Small intestine (tissue), 7 donors: ENCODE measurements around the gene CDK6. TPM values are rescaled to one million over a fixed set of nuclear protein-coding genes. Genes with fewer than 3 reads are reported as not detected.
"Not testable (repeated sequence)": the region's sequence is repeated elsewhere in the genome, so short reads cannot be mapped to it uniquely, and the experiment has no call there.

Experiments used
- DNase-seq, 2 donors: peaks; one replicate each; pipeline versions ENCODE4 v3.0.0 to v3.0.0-alpha.2; 2013
- FAIRE-seq: peaks from 2 replicates; lab custom pipeline; 2012; peaks lifted over from hg19 to GRCh38; lab: Jason Lieb, UNC
- H3K27ac ChIP-seq, 3 donors: one replicate each; pipeline ENCODE4 v1.5.1; 2013; ENCODE audit warnings: low read length in 2 of 3, mild to moderate bottlenecking in 2 of 3, control low read depth in 1 of 3, inconsistent platforms in 1 of 3, low read depth in 1 of 3, moderate library complexity in 1 of 3
- H3K27me3 ChIP-seq, 3 donors: one replicate each; pipeline ENCODE4 v1.6.1; 2013; ENCODE audit warnings: low read length in 3 of 3, inconsistent platforms in 1 of 3; ENCODE audit not compliant: control insufficient read depth in 3 of 3, insufficient read depth in 3 of 3
- H3K36me3 ChIP-seq, 3 donors: one replicate each; pipeline ENCODE4 v1.6.1; 2013; ENCODE audit warnings: low read length in 3 of 3, inconsistent platforms in 1 of 3, low read depth in 1 of 3, mild to moderate bottlenecking in 1 of 3, moderate library complexity in 1 of 3; ENCODE audit not compliant: control insufficient read depth in 3 of 3, insufficient read depth in 2 of 3
- H3K4me1 ChIP-seq, 3 donors: one replicate each; pipeline ENCODE4 v1.6.1; 2013; ENCODE audit warnings: low read length in 2 of 3, inconsistent platforms in 1 of 3, low read depth in 1 of 3, mild to moderate bottlenecking in 1 of 3, moderate library complexity in 1 of 3; ENCODE audit not compliant: control insufficient read depth in 3 of 3, insufficient read depth in 2 of 3
- H3K4me3 ChIP-seq, 3 donors: one replicate each; pipeline ENCODE4 v1.5.1; 2013; ENCODE audit warnings: low read length in 3 of 3, control low read depth in 1 of 3, inconsistent platforms in 1 of 3, low read depth in 1 of 3, mild to moderate bottlenecking in 1 of 3, moderate library complexity in 1 of 3
- H3K9me3 ChIP-seq, 2 donors: one replicate each; pipeline ENCODE4 v1.6.1; 2013; ENCODE audit warnings: low read depth in 1 of 2, low read length in 1 of 2; ENCODE audit not compliant: control insufficient read depth in 2 of 2, insufficient read depth in 1 of 2
- WGBS, 3 donors: extraction: QIAGEN DNeasy Blood & Tissue Kit; methylation state at CpG; one replicate each; pipeline ENCODE4 v1.1.7; 2013; 5-methylcytosine and 5-hydroxymethylcytosine counted together
- polyA plus RNA-seq, 4 donors: library from polyadenylated mRNA; stranded (reverse) in 3 of 4; unstranded in 1 of 4; fragments of 200-250 nt in 3 of 4; fragments of 120-200 nt in 1 of 4; gene quantifications; one replicate each; pipeline versions ENCODE4 v1.2.1 to v1.2.3, GENCODE V29; 2013
- donor health status: healthy with polysubstance abuse.
- donor health status: control.
- donor health status: control.
- donor health status: Bipolar disorder and iron deficiency.
- donor health status: healthy.

CDK6 gene
- polyA plus RNA-seq, 4 donors, result 1.6 to 28.0 (median 8.1) TPM

GRCh38 chr7:92876836-92877235 is 40.5 kb upstream of the CDK6 start:
- Histone ChIP-seq H3K36me3 (no peaks in the 10 kb centered on the region), H3K27ac (no peak overlapping the region), H3K9me3 (peaks cover 0 to 11% of the 10 kb centered on the region in 2 donors), H3K27me3 (no peaks in the 10 kb centered on the region), H3K4me3 (no peak overlapping the region), H3K4me1 (no peaks in the 10 kb centered on the region)
- DNase-seq, result no peak
- no peak for FAIRE-seq
- 78 to 79% (median 79%) methylated on average over 1 of the region's 1 CpG for WGBS, 3 donors

DNA sequence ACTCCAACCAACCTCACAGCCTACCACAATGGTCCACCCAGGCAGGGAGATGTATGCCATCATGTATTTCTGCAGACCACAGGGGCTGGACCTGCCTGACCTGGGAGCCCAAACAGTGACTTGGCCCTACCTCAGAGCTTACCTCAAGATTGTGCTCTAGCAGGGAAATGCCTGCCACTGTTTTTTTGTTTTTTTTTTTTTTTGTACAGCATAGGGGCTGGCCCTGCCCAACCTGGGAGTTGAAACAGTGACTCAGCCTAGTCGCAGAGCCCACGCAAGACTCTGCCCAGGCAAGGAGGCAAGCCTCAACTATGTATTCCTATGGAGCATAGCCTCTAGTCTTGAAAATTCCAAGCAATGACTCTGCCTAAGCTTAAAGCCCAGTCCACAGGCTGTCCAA is 39.3 kb upstream of the CDK6 start:
- H3K27me3 ChIP-seq, result no peaks in the 10 kb centered on the region
- no peak overlapping the region for H3K4me3 ChIP-seq
- no peak overlapping the region for H3K27ac ChIP-seq
- no peaks in the 10 kb centered on the region for H3K4me1 ChIP-seq
- no peaks in the 10 kb centered on the region for H3K36me3 ChIP-seq
- H3K9me3 ChIP-seq, result peaks cover 0 to 7% of the 10 kb centered on the region in 2 donors
- 78 to 100% (median 87%) methylated on average over 2 of the region's 2 CpGs for WGBS, 3 donors
- FAIRE-seq (no peak), DNase-seq (no peak)

DNA sequence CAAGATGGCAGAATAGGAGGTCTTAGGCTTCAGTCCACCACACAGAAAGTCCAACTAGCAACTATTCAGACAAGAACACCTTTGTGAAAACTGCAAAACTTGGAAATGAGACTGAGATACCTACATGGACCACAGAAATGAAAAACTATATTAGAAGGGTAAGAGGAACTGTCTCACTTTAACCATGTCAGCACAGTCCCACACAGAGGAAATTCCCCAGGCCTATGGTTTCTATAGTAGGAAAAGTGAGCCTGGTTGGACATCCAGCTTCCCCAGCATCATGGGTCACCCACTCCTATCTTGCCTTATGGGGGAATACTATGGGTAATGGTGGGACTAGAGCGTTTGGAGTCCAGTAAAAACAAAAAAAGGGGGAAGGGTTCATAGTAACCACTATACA is 38.8 kb upstream of the CDK6 start:
- Histone ChIP-seq H3K4me1 (no peaks in the 10 kb centered on the region), H3K36me3 (no peaks in the 10 kb centered on the region), H3K27me3 (no peaks in the 10 kb centered on the region), H3K27ac (no peak overlapping the region), H3K9me3 (peaks cover 0 to 2% of the 10 kb centered on the region in 2 donors), H3K4me3 (no peak overlapping the region)
- DNase-seq, result no peak
- WGBS, 3 donors, result 60 to 93% (median 81%) methylated on average over 1 of the region's 1 CpG
- no peak for FAIRE-seq

- DNase-seq (no peak), FAIRE-seq (no peak)
- WGBS, 3 donors, result 79 to 86% (median 82%) methylated on average over 1 of the region's 1 CpG
- Histone ChIP-seq H3K27ac (no peak overlapping the region), H3K9me3 (no peaks in the 10 kb centered on the region), H3K4me1 (no peaks in the 10 kb centered on the region), H3K36me3 (no peaks in the 10 kb centered on the region), H3K27me3 (no peaks in the 10 kb centered on the region), H3K4me3 (no peak overlapping the region)
These were observed 38.2 kb upstream of the CDK6 start for GRCh38 chr7:92874567-92874966.

DNA sequence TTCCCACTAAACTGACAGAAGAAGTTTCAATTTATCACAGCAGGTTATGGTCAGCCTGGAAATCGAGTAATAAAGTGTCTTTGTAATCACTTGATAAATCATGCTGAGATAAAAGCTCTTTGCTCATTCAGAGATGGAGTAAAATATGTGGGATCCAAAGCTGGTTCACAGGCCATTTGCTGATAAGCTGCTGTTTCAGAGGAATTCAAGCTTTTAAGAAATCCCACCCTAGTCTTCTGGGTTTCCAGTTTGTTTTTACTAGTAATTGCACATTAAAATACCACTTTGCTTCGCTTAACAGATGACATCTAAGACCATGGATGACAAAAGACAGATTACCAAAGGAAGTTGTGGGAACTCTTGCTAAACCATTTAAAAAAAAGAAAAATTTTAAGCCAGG is 37.4 kb upstream of the CDK6 start:
- peaks cover 0 to 2% of the 10 kb centered on the region in 2 donors for H3K9me3 ChIP-seq
- no peaks in the 10 kb centered on the region for H3K27me3 ChIP-seq
- H3K27ac ChIP-seq, result no peak overlapping the region
- H3K4me1 ChIP-seq, result no peaks in the 10 kb centered on the region
- no peak for FAIRE-seq
- 47 to 60% (median 48%) methylated on average over 2 of the region's 2 CpGs for WGBS, 3 donors
- DNase-seq, result no peak
- no peaks in the 10 kb centered on the region for H3K36me3 ChIP-seq
- H3K4me3 ChIP-seq, result no peak overlapping the region

DNA sequence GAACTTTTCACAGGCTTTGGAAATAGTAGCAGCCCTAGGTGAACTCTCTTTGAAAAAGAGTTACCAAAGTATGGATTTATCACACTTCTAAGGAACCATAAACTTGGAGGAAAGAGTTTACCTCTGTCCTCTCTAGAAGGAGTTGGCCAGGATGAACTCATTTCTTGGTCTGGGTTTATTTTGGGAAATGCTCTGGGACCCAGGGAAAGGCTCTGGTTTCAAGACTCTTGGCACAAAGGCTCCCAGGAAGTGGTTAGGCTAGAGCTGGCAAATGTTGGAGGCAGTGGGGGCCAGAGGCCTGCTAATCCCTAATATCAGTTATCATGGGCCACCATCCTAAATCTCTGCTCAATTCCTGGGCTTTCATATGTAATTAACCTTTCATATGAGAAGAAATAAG is 36.3 kb upstream of the CDK6 start:
- Histone ChIP-seq H3K36me3 (no peaks in the 10 kb centered on the region), H3K27me3 (no peaks in the 10 kb centered on the region), H3K27ac (no peak overlapping the region), H3K9me3 (peaks cover 2 to 8% of the 10 kb centered on the region in 2 donors), H3K4me1 (no peaks in the 10 kb centered on the region), H3K4me3 (no peak overlapping the region)
- DNase-seq, result no peak
- FAIRE-seq, result no peak

GRCh38 chr7:92868683-92869293 is 32.4 kb upstream of the CDK6 start:
- H3K9me3 ChIP-seq, result peaks cover 2 to 8% of the 10 kb centered on the region in 2 donors
- no peak overlapping the region for H3K4me3 ChIP-seq
- FAIRE-seq (no peak), DNase-seq (no peak)
- H3K27ac ChIP-seq, result no peak overlapping the region
- no peaks in the 10 kb centered on the region for H3K4me1 ChIP-seq
- no peaks in the 10 kb centered on the region for H3K27me3 ChIP-seq
- no peaks in the 10 kb centered on the region for H3K36me3 ChIP-seq

- DNase-seq, result peak in 1 of 2 donors; percentile 3
- WGBS, 3 donors, result 48 to 56% (median 55%) methylated on average over 5 of the region's 5 CpGs
- H3K9me3 ChIP-seq, H3K4me1 ChIP-seq, H3K4me3 ChIP-seq, H3K27ac ChIP-seq, FAIRE-seq, H3K36me3 ChIP-seq, H3K27me3 ChIP-seq: not testable (repeated sequence)
These were observed 27.8 kb upstream of the CDK6 start for GRCh38 chr7:92864169-92864568.

- FAIRE-seq (no peak), DNase-seq (no peak)
- no peak overlapping the region for H3K27ac ChIP-seq
- no peak overlapping the region for H3K4me3 ChIP-seq
- no peaks in the 10 kb centered on the region for H3K36me3 ChIP-seq
- H3K4me1 ChIP-seq, result peaks cover 0 to 4% (median 0%) of the 10 kb centered on the region in 3 donors
- no peaks in the 10 kb centered on the region for H3K9me3 ChIP-seq
- WGBS, 3 donors, result 96 to 98% (median 97%) methylated on average over 2 of the region's 2 CpGs
- no peaks in the 10 kb centered on the region for H3K27me3 ChIP-seq
These were observed 20.1 kb upstream of the CDK6 start for GRCh38 chr7:92856436-92856835.
